WTC11 (cell line): ENCODE data around the gene CENPV.

Source experiments
- CTCF ChIP-seq: fragments of 200-600 bp; IDR thresholded peaks from 2 replicates; pipeline ENCODE4 v1.8.0; 2022; ENCODE audit warnings: antibody characterized with exemption
- TF ChIP-seq, protein P1 (sequence below): sonication (generic); formaldehyde crosslinking; IDR thresholded peaks from 2 replicates; pipeline ENCODE4 v1.8.0; 2022; ENCODE audit warnings: mild to moderate bottlenecking, missing genetic modification reagents
- TF ChIP-seq, protein P2 (sequence below): sonication (generic); formaldehyde crosslinking; IDR thresholded peaks from 2 replicates; pipeline ENCODE4 v1.8.1; 2023; ENCODE audit warnings: mild to moderate bottlenecking, missing genetic modification reagents
- TF ChIP-seq, protein P3 (sequence below): sonication (generic); formaldehyde crosslinking; conservative IDR thresholded peaks from 2 replicates; pipeline ENCODE4 v1.8.1; 2022; ENCODE audit warnings: mild to moderate bottlenecking, missing genetic modification reagents

DNA sequence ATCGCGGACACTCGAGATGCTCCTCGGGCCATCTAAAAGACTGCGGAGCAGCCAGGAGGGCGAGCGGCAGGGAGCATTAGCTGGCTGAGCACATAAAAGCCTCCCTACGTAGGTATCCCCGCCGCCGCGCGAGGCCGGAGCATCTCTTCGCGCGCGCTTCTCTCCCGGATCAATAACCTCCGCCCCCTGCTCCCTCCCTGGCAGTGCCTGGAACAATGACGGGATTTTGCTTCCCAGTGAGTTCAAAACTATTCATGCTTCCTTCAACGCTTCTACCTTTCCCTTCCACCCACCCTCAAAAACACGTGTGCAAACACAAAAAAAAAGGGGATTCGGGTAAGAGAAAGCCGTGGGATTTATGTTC, 984 bp downstream of the CENPV start:
- TF ChIP-seq CTCF = no peak
- TF ChIP-seq, protein P1, sequence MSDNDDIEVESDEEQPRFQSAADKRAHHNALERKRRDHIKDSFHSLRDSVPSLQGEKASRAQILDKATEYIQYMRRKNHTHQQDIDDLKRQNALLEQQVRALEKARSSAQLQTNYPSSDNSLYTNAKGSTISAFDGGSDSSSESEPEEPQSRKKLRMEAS (CRISPR knock-in tag) = no peak; the same call in 1 of the 2 replicates
- TF ChIP-seq, protein P2, sequence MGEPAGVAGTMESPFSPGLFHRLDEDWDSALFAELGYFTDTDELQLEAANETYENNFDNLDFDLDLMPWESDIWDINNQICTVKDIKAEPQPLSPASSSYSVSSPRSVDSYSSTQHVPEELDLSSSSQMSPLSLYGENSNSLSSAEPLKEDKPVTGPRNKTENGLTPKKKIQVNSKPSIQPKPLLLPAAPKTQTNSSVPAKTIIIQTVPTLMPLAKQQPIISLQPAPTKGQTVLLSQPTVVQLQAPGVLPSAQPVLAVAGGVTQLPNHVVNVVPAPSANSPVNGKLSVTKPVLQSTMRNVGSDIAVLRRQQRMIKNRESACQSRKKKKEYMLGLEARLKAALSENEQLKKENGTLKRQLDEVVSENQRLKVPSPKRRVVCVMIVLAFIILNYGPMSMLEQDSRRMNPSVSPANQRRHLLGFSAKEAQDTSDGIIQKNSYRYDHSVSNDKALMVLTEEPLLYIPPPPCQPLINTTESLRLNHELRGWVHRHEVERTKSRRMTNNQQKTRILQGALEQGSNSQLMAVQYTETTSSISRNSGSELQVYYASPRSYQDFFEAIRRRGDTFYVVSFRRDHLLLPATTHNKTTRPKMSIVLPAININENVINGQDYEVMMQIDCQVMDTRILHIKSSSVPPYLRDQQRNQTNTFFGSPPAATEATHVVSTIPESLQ (CRISPR knock-in tag) = no peak
- TF ChIP-seq, protein P3, sequence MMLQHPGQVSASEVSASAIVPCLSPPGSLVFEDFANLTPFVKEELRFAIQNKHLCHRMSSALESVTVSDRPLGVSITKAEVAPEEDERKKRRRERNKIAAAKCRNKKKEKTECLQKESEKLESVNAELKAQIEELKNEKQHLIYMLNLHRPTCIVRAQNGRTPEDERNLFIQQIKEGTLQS (CRISPR knock-in tag) = no peak
